ENCODE data around the gene ARHGAP15.

DNA sequence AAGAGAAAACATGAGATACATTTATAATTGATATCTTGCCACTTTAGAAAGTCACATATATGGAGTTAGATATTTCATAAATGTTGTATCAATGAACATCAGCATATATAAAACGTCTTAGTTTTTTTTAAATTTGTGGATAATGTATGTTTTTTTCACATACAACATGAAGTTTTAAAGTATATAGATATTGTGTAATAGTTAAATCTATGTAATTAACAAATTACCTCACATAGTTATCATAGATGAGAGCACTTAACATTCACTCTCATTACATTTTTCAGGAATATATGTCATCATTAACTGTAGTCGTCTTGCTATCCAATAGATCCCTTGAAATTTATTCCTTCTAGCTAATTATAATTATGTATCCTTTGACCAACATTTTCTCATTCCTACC, 406.6 kb downstream of the ARHGAP15 start:
- TF ChIP-seq, protein P1, sequence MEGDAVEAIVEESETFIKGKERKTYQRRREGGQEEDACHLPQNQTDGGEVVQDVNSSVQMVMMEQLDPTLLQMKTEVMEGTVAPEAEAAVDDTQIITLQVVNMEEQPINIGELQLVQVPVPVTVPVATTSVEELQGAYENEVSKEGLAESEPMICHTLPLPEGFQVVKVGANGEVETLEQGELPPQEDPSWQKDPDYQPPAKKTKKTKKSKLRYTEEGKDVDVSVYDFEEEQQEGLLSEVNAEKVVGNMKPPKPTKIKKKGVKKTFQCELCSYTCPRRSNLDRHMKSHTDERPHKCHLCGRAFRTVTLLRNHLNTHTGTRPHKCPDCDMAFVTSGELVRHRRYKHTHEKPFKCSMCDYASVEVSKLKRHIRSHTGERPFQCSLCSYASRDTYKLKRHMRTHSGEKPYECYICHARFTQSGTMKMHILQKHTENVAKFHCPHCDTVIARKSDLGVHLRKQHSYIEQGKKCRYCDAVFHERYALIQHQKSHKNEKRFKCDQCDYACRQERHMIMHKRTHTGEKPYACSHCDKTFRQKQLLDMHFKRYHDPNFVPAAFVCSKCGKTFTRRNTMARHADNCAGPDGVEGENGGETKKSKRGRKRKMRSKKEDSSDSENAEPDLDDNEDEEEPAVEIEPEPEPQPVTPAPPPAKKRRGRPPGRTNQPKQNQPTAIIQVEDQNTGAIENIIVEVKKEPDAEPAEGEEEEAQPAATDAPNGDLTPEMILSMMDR (IDR thresholded peaks at IDR 0.05; ENCODE audit: poor library complexity, severe bottlenecking), result no peak
- TF ChIP-seq TAF1 (IDR thresholded peaks at IDR 0.05; ENCODE audit: low read depth) (no peak), POLR2AphosphoS5 (IDR thresholded peaks at IDR 0.05) (no peak)
